22Rv1 (cell line): ENCODE results near the gene PCSK2.
A peak's percentile ranks its signal among the peaks of the same experiment; 100 is the strongest.

ENCODE experiments used
- H3K27ac ChIP-seq: fragments of 450-650 bp; 2 replicates; pipeline ENCODE4 v1.5.1; 2017
- ZFX ChIP-seq: fragments of 450-650 bp; IDR thresholded peaks from 2 replicates; pipeline ENCODE4 v1.6.1; 2017; ENCODE audit warnings: antibody characterized with exemption, borderline replicate concordance
- TF ChIP-seq, protein P1 (sequence below): fragments of 450-650 bp; IDR thresholded peaks from 2 replicates; pipeline ENCODE4 v1.5.1; 2017; ENCODE audit warnings: mild to moderate bottlenecking

The PCSK2 gene

DNA sequence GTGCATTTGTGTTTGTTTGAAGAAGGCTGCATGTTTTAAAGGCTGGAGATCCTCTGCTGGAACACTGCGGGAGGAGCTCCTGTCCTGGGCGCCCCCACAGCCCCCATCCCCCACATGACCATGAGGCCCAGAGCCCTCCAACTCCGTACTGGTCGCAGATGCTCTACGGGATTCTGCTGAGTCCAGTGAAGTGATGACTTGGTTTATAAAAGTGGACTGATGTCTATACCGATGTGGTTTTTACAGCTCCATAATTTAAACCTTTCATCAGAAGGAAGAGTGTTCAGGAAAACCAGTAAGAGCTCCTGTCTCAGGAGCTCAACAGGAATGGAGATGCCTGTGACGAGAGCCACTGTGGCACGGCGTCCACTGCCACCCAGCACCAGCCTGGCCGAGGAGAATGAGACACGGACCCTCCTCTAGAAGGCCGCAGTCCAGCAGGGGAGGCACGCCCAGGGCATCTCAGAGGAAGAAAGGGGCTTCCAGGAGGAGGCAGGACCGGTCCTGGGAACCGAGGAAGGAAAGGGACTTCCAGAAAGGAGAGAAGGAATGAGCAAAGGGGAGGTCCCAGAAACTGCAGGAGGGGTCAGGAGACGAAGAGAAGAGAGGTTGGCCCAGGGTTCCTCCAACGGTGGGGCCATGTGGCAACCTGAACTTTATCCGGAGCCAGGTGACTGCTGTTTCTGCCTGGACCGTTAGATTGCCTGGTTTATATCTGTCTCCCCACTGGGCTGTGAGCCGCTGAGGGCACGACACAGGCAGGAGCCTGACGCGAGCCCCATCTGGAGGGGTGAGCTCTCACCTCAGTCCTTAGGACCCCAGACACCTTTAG lies 277.4 kb downstream of the PCSK2 start:
- H3K27ac ChIP-seq: no peak overlapping the region
- TF ChIP-seq, protein P1, sequence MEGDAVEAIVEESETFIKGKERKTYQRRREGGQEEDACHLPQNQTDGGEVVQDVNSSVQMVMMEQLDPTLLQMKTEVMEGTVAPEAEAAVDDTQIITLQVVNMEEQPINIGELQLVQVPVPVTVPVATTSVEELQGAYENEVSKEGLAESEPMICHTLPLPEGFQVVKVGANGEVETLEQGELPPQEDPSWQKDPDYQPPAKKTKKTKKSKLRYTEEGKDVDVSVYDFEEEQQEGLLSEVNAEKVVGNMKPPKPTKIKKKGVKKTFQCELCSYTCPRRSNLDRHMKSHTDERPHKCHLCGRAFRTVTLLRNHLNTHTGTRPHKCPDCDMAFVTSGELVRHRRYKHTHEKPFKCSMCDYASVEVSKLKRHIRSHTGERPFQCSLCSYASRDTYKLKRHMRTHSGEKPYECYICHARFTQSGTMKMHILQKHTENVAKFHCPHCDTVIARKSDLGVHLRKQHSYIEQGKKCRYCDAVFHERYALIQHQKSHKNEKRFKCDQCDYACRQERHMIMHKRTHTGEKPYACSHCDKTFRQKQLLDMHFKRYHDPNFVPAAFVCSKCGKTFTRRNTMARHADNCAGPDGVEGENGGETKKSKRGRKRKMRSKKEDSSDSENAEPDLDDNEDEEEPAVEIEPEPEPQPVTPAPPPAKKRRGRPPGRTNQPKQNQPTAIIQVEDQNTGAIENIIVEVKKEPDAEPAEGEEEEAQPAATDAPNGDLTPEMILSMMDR: no peak
- TF ChIP-seq ZFX: no peak

DNA sequence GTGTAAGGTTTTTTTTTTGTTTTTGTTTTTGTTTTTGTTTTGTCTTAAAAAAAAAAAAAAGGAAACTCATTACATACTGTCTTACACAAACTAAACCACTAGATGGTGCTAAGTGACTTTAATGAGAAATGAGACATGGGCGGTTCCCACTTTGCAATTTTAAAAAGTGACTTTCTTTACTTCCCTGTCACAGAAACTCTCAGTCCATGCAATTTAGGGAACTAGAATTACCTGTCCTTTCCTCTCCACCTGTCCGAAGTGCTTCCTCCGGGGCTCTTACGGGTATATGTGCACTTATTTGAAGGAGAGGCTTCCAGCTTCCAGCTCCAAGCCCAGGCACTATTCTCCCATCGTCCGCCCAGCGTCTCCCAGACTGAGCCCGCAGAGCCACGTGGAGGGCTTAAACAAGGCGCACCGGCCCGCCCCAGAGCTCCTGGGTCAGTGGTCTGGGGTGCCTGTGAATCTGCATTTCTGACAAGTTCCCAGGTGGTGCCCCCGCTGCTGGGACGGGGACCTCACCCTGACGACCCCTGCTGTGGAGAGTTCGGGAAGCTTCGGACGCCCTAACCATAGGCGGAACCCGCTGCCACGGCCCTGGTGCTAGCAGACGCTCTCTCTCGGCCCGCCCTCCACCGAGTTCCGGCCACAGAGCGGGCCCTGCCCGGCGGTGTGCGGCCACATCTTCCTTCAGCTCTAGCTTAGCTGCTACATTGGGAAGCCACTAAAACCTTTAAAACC lies 278.2 kb downstream of the PCSK2 start:
- no peak for TF ChIP-seq ZFX
- TF ChIP-seq, protein P1: peak; percentile 75
- no peak overlapping the region for H3K27ac ChIP-seq

DNA sequence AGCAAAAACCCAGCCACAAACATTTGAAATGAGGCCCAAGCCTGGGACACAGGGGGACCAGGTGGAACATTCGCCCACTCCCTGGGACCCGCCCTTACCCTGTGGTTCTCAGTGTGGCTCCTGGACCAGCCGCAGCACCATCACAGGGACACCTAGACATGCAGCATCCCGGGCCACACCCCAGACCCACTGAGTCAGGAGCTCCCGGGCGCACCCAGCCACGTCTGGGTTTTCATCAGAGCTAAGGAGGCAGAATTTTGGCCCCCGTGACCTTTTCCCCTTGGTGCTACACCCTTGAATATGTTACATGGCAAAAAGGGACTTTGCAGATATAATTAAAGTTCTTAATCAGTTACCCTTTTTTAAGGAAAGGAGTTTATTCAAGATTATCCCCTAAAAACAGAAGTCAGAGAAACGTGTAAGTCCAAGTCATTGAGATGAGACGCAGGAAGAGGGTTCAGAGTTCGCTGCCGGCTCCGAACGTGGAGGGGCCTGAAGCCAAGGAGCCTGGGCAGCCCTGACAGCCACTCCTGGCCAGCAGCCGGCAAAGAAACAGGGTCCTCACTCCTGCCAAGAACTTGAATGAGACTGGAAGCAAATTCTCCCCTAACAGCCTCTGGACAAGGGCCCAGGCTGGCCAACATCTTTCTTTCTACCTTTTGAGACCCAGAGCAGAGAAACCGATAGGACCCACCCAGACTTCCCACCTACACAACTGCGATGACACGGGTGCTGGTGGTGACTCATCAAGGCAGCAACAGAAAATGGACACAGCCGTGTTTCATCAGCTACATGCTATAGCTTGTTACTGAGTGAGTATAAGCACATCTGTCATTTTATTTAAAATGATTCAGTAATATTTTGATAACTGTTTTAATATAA lies 279.0 kb downstream of the PCSK2 start:
- TF ChIP-seq, protein P1: no peak
- TF ChIP-seq ZFX: no peak

DNA sequence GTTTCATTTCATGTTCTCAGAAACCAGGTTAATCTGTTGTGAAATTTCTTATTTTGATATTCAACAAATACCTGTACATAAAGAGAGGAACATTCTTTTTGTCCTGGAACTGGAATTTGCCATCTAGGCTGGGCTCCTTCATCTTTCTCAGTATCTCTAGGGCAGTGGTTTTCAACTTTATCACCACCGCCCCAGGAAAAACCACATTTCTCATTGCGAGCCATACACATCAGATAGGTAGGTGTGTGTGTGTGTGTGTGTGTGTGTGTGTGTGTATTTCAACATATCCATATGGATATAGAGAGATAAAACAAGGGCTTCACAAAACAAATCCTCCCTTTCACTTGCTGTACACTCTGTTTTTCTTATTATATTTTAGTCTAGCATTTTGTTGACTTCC lies 280.2 kb downstream of the PCSK2 start:
- no peak overlapping the region for H3K27ac ChIP-seq
- TF ChIP-seq, protein P1: no peak
- no peak for TF ChIP-seq ZFX

More for the DNA sequence above, 279.0 kb downstream of the PCSK2 start:
- H3K27ac ChIP-seq: no peak overlapping the region

DNA sequence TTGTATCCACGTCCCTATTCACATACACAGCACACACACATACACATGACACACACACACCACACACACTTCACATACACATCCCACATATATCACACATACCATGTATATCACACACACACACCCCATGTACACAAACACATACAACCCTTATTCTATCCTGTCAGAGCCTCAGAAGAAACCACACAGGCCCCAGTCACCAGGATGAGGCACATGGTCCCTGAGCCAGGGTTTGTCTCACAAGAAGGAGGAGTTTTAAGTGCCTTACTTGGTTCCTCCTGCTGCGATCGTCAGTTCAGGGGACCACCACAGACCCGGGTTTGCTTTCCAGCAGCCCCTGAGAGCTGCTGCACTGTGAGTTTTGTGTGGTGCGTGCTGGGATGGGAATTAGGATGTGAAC lies 280.7 kb downstream of the PCSK2 start:
- H3K27ac ChIP-seq: no peak overlapping the region
- TF ChIP-seq ZFX: no peak
- TF ChIP-seq, protein P1: no peak

DNA sequence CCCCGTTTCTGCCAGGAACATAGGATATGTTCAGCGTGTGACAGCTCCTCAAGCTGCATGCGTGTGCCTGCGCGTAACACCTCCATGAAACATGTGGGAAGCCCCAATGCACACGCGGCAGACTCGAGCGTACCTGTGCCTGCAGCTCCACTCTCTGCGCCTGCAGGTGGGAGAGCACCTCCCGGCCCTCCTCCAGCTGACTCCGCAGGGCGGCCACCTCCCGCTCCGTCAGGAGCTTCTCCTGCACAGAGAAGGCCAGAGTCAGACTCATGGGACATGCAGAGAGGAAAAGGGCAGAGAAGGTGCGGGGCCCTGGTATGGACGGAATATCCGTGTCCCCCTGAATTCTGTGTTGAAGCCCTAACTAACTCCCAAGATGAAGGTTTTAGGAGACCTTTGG lies 281.9 kb downstream of the PCSK2 start:
- no peak for TF ChIP-seq ZFX
- TF ChIP-seq, protein P1: no peak
- H3K27ac ChIP-seq: no peak overlapping the region
